ENCODE measurements around the gene CCL16. TPM values are rescaled to one million over a fixed set of nuclear protein-coding genes. Genes with fewer than 3 reads are reported as not detected.

The CCL16 gene
- total RNA-seq, 2 experiments from 2014 or later, result not detected

DNA sequence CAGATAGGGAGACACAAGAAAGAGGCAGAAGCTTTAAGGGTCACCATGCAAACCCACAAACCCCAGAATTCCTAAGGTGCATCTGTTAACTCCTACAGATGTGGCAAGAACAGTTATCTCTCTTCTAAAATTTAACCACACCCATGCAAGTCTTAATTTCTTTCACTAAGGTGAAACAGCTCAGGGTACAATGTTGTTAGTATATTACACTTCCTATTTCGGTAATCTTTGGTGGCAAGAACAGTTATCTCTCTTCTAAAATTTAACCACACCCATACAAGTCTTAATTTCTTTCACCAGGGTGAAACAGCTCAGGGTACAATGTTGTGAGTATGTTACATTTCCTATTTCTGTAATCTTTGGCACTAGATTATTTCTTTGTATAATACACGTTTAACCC lies 29.9 kb upstream of the CCL16 start:
- DNase-seq (ENCODE audit: low spot score), result no peak
- H3K79me2 ChIP-seq (ENCODE audit: insufficient read depth, low read depth, low read length), result no peaks in the 10 kb centered on the region
- H4K20me1 ChIP-seq (ENCODE audit: insufficient read depth, low read length), result no peaks in the 10 kb centered on the region
- BruUV-seq (replicated peaks), result no TSS peak
- CTCF ChIA-PET (ENCODE audit: unreplicated experiment), result no interaction called here
- no peaks in the 10 kb centered on the region for H3K9me2 ChIP-seq (ENCODE audit: insufficient read depth, low read length)
- no peak overlapping the region for H3K4me2 ChIP-seq (ENCODE audit: low read length)
- H3K4me3 ChIP-seq (ENCODE audit: low read depth, low read length, poor library complexity, severe bottlenecking), result no peak overlapping the region
- TF ChIP-seq EZH2phosphoT487 (IDR thresholded peaks at IDR 0.05; ENCODE audit: borderline replicate concordance, low read depth, low read length), result no peak
- TF ChIP-seq, protein P1, sequence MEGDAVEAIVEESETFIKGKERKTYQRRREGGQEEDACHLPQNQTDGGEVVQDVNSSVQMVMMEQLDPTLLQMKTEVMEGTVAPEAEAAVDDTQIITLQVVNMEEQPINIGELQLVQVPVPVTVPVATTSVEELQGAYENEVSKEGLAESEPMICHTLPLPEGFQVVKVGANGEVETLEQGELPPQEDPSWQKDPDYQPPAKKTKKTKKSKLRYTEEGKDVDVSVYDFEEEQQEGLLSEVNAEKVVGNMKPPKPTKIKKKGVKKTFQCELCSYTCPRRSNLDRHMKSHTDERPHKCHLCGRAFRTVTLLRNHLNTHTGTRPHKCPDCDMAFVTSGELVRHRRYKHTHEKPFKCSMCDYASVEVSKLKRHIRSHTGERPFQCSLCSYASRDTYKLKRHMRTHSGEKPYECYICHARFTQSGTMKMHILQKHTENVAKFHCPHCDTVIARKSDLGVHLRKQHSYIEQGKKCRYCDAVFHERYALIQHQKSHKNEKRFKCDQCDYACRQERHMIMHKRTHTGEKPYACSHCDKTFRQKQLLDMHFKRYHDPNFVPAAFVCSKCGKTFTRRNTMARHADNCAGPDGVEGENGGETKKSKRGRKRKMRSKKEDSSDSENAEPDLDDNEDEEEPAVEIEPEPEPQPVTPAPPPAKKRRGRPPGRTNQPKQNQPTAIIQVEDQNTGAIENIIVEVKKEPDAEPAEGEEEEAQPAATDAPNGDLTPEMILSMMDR (conservative IDR thresholded peaks at IDR 0.05; ENCODE audit: low read length), result no peak
- H3K4me1 ChIP-seq (ENCODE audit: insufficient read depth, low read length, poor library complexity, severe bottlenecking), result no peaks in the 10 kb centered on the region
- intact Hi-C loops (cut with micrococcal nuclease; ENCODE audit: unreplicated experiment), result no loop called here
- no peak overlapping the region for H2AFZ ChIP-seq (ENCODE audit: low read length)
- no peak overlapping the region for H3K27ac ChIP-seq (ENCODE audit: low read depth, low read length, poor library complexity, severe bottlenecking)
- POLR2A ChIA-PET, result interaction anchor here (0.5 kb wide), 1 partner anchor 477 kb away, joined by 3 read pairs; no protein-coding TSS in a partner anchor
- no peaks in the 10 kb centered on the region for H3K9me3 ChIP-seq (ENCODE audit: low read length)
- H3K36me3 ChIP-seq (ENCODE audit: insufficient read depth, low read length), result no peaks in the 10 kb centered on the region

DNA sequence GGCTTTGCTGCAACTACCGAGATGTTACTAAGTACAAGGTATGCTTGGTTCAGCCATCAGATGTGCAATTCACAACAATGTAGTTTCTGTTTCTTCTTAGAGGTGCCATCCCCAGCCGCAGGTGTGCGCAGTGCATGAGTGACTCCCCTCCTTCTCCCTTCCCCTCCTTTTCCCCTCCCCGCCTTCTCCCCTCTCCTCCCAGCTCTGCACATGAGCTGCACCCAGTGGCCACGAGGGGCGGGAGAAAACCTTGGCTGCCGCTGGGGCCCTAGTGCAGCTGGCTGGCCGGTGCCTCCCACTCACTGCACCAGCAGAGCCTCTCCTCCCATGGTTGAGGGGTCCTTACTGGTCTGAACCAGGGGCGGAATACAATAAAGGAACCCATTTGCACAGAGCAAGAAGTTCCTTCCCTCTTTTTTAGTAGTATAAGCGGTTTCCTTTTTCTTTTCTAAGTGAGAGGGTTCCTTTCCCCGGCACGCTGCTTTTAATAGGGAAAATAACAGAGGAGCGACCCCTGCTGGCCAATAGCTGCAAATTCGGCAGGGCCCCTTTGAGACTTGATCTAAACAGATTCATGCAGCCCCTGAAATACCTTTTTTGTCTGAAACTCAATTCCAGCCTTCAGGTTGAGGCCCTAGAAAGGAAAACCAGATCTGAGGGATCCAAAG lies 27.8 kb upstream of the CCL16 start:
- Histone ChIP-seq H2AFZ (ENCODE audit: low read length) (no peak overlapping the region), H4K20me1 (ENCODE audit: insufficient read depth, low read length) (no peaks in the 10 kb centered on the region), H3K4me3 (ENCODE audit: low read depth, low read length, poor library complexity, severe bottlenecking) (no peak overlapping the region), H3K36me3 (ENCODE audit: insufficient read depth, low read length) (no peaks in the 10 kb centered on the region), H3K9me2 (ENCODE audit: insufficient read depth, low read length) (no peaks in the 10 kb centered on the region), H3K4me2 (ENCODE audit: low read length) (no peak overlapping the region), H3K79me2 (ENCODE audit: insufficient read depth, low read depth, low read length) (no peaks in the 10 kb centered on the region), H3K4me1 (ENCODE audit: insufficient read depth, low read length, poor library complexity, severe bottlenecking) (no peaks in the 10 kb centered on the region), H3K27ac (ENCODE audit: low read depth, low read length, poor library complexity, severe bottlenecking) (no peak overlapping the region), H3K9me3 (ENCODE audit: low read length) (no peaks in the 10 kb centered on the region)
- DNase-seq (ENCODE audit: low spot score), result peak; percentile 24
- BruUV-seq (replicated peaks), result no TSS peak
- CTCF ChIA-PET (ENCODE audit: unreplicated experiment), result no interaction called here
- TF ChIP-seq EZH2phosphoT487 (IDR thresholded peaks at IDR 0.05; ENCODE audit: borderline replicate concordance, low read depth, low read length), result no peak
- TF ChIP-seq, protein P1 (conservative IDR thresholded peaks at IDR 0.05; ENCODE audit: low read length), result peak; percentile 76
- POLR2A ChIA-PET, result no interaction called here
- intact Hi-C loops (cut with micrococcal nuclease; ENCODE audit: unreplicated experiment), result no loop called here

DNA sequence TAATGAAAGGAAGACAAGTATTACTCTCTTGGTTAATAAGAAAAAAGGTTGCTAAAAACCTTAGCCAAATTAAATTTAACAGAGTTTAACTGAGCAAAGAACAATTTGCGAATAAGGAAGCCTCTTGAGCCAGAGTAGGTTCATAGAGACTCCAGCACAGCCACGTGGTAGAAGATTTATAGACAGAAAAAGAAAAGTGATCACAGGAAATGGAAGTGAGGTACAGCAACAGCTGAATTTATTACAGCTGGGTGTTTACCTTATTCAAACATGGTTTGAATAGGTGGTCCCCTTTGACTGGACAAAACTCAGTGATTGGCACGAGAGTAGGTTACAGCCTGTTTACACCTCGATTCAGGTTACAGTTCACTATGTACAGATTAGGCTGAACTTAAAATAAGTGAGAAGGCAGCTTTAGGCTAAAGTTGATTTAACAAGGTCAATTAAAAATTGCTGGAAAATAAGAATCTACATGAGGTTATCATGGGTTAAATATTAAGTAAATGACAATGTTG lies 23.4 kb upstream of the CCL16 start:
- Histone ChIP-seq H3K9me3 (ENCODE audit: low read length) (no peaks in the 10 kb centered on the region), H3K27ac (ENCODE audit: low read depth, low read length, poor library complexity, severe bottlenecking) (no peak overlapping the region), H2AFZ (ENCODE audit: low read length) (no peak overlapping the region), H3K4me3 (ENCODE audit: low read depth, low read length, poor library complexity, severe bottlenecking) (no peak overlapping the region), H3K36me3 (ENCODE audit: insufficient read depth, low read length) (no peaks in the 10 kb centered on the region), H3K4me2 (ENCODE audit: low read length) (no peak overlapping the region), H3K79me2 (ENCODE audit: insufficient read depth, low read depth, low read length) (no peaks in the 10 kb centered on the region), H3K4me1 (ENCODE audit: insufficient read depth, low read length, poor library complexity, severe bottlenecking) (no peaks in the 10 kb centered on the region), H3K9me2 (ENCODE audit: insufficient read depth, low read length) (no peaks in the 10 kb centered on the region), H4K20me1 (ENCODE audit: insufficient read depth, low read length) (no peaks in the 10 kb centered on the region)
- no peak for TF ChIP-seq EZH2phosphoT487 (IDR thresholded peaks at IDR 0.05; ENCODE audit: borderline replicate concordance, low read depth, low read length)
- TF ChIP-seq, protein P1 (conservative IDR thresholded peaks at IDR 0.05; ENCODE audit: low read length), result no peak
- DNase-seq (ENCODE audit: low spot score), result no peak
- ChIA-PET CTCF (ENCODE audit: unreplicated experiment) (no interaction called here), POLR2A (interaction anchor here (0.6 kb wide), 1 partner anchor 12 kb away, joined by 5 read pairs; no protein-coding TSS in a partner anchor)
- intact Hi-C loops (cut with micrococcal nuclease; ENCODE audit: unreplicated experiment), result no loop called here
- BruUV-seq (replicated peaks), result no TSS peak
